BLaER1 treated with 17β-estradiol and CSF1 and Interleukin-3, amounts not matched to agents 10 nM and 100 nM (cell line): ENCODE results near the gene CRIM1.
"Not testable (repeated sequence)": the region's sequence is repeated elsewhere in the genome, so short reads cannot be mapped to it uniquely, and the experiment has no call there.

Experiments used
- H3K27ac ChIP-seq, 11 experiments: shearing (Covaris generic); formaldehyde crosslinking; 2 replicates each; pipeline ENCODE4 v1.8.1; 2022
- H3K27me3 ChIP-seq, 11 experiments: shearing (Covaris generic); formaldehyde crosslinking; 2 replicates each; pipeline ENCODE4 v1.8.1; 2022
- H3K36me3 ChIP-seq, 11 experiments: shearing (Covaris generic); formaldehyde crosslinking; 2 replicates each; pipeline ENCODE4 v1.8.1; 2022
- H3K4me1 ChIP-seq, 10 experiments: shearing (Covaris generic); formaldehyde crosslinking; 2 replicates each; pipeline ENCODE4 v1.8.1; 2022
- H3K4me2 ChIP-seq, 11 experiments: shearing (Covaris generic); formaldehyde crosslinking; 2 replicates each; pipeline ENCODE4 v1.8.1; 2022
- H3K4me3 ChIP-seq, 10 experiments: shearing (Covaris generic); formaldehyde crosslinking; 2 replicates each; pipeline ENCODE4 v1.8.1; 2022
- H3K9ac ChIP-seq, 11 experiments: shearing (Covaris generic); formaldehyde crosslinking; 2 replicates each; pipeline ENCODE4 v1.8.1; 2022
- H3K9me3 ChIP-seq, 11 experiments: shearing (Covaris generic); formaldehyde crosslinking; replicated peaks in 1 of 11; 2 replicates each; pipeline ENCODE4 v1.8.1; 2022
- H4K20me1 ChIP-seq, 11 experiments: shearing (Covaris generic); formaldehyde crosslinking; 2 replicates each; pipeline ENCODE4 v1.8.1; 2022
- Cebpa-rat ChIP-seq, 11 experiments: shearing (Covaris generic); IDR thresholded peaks; 2 replicates each; pipeline ENCODE4 v1.8.1; 2022

The CRIM1 gene

GRCh38 chr2:36357847-36358659 is 2.5 kb downstream of the CRIM1 start:
- Histone ChIP-seq H3K27me3 (peaks cover 0 to 9% (median 6%) of the 10 kb centered on the region in 11 experiments; a peak in 9 of 22 replicates), H3K4me2 (peak overlapping the region; percentile 76 to 100 (median 98)), H3K9me3 (no peaks in the 10 kb centered on the region), H3K4me3 (peak overlapping the region; percentile 71 to 93 (median 84)), H3K4me1 (peaks cover 29 to 54% (median 34%) of the 10 kb centered on the region in 10 experiments), H3K9ac (peak overlapping the region; percentile 78 to 93 (median 86); a peak in 20 of 22 replicates), H3K27ac (peak overlapping the region in 9 of 11 experiments; percentile 81 to 92 (median 87); a peak in 18 of 22 replicates), H4K20me1 (peaks cover 0 to 72% (median 52%) of the 10 kb centered on the region in 11 experiments; a peak in 19 of 22 replicates), H3K36me3 (no peaks in the 10 kb centered on the region; a peak in 1 of 22 replicates)
- TF ChIP-seq Cebpa-rat (IDR thresholded peaks at IDR 0.05), result no peak

GRCh38 chr2:36359067-36359466 is 3.5 kb downstream of the CRIM1 start:
- peaks cover 21 to 45% (median 25%) of the 10 kb centered on the region in 10 experiments for H3K4me1 ChIP-seq
- H3K9ac ChIP-seq, result peak overlapping the region in 3 of 11 experiments; percentile 82 to 91 (median 86); a peak in 3 of 22 replicates

GRCh38 chr2:36360063-36360462 is 4.5 kb downstream of the CRIM1 start:
- Histone ChIP-seq H4K20me1 (peaks cover 0 to 91% (median 64%) of the 10 kb centered on the region in 11 experiments; a peak in 19 of 22 replicates), H3K36me3 (no peaks in the 10 kb centered on the region; a peak in 1 of 22 replicates), H3K27me3 (peaks cover 0 to 3% (median 2%) of the 10 kb centered on the region in 11 experiments; a peak in 9 of 22 replicates), H3K9ac (no peak overlapping the region), H3K4me2 (peak overlapping the region in 1 of 11 experiments; percentile 98; a peak in 1 of 22 replicates), H3K9me3 (no peaks in the 10 kb centered on the region), H3K27ac (no peak overlapping the region), H3K4me1 (peaks cover 20 to 38% (median 23%) of the 10 kb centered on the region in 10 experiments), H3K4me3 (no peak overlapping the region)
- TF ChIP-seq Cebpa-rat (IDR thresholded peaks at IDR 0.05), result no peak

More at GRCh38 chr2:36359067-36359466, 3.5 kb downstream of the CRIM1 start:
- peak overlapping the region; percentile 76 to 100 (median 98); a peak in 21 of 22 replicates for H3K4me2 ChIP-seq
- no peak overlapping the region for H3K27ac ChIP-seq
- TF ChIP-seq Cebpa-rat (IDR thresholded peaks at IDR 0.05), result no peak
- no peaks in the 10 kb centered on the region for H3K9me3 ChIP-seq
- peak overlapping the region in 4 of 10 experiments; percentile 79 to 91 (median 86); a peak in 3 of 20 replicates for H3K4me3 ChIP-seq
- H3K36me3 ChIP-seq, result no peaks in the 10 kb centered on the region; a peak in 1 of 22 replicates
- peaks cover 0 to 9% (median 6%) of the 10 kb centered on the region in 11 experiments; a peak in 9 of 22 replicates for H3K27me3 ChIP-seq
- peaks cover 0 to 82% (median 63%) of the 10 kb centered on the region in 11 experiments; a peak in 19 of 22 replicates for H4K20me1 ChIP-seq

- no peaks in the 10 kb centered on the region; a peak in 1 of 22 replicates for H3K36me3 ChIP-seq
- H3K9ac ChIP-seq, result no peak overlapping the region
- TF ChIP-seq Cebpa-rat (IDR thresholded peaks at IDR 0.05), result no peak
- no peaks in the 10 kb centered on the region for H3K9me3 ChIP-seq
- H3K4me2 ChIP-seq, result peak overlapping the region in 3 of 11 experiments; percentile 1 to 34 (median 31); a peak in 4 of 22 replicates
- no peak overlapping the region for H3K27ac ChIP-seq
- H3K4me1 ChIP-seq, result peaks cover 19 to 36% (median 22%) of the 10 kb centered on the region in 10 experiments
- H3K27me3 ChIP-seq, result no peaks in the 10 kb centered on the region
- no peak overlapping the region for H3K4me3 ChIP-seq
- H4K20me1 ChIP-seq, result peaks cover 0 to 98% (median 68%) of the 10 kb centered on the region in 11 experiments; a peak in 19 of 22 replicates
These were observed 5.3 kb downstream of the CRIM1 start for GRCh38 chr2:36360834-36361233.

- H3K27ac ChIP-seq, result no peak overlapping the region
- peaks cover 19 to 36% (median 22%) of the 10 kb centered on the region in 10 experiments for H3K4me1 ChIP-seq
- H3K27me3 ChIP-seq, result no peaks in the 10 kb centered on the region
- H3K4me2 ChIP-seq, result no peak overlapping the region
- no peaks in the 10 kb centered on the region; a peak in 1 of 22 replicates for H3K36me3 ChIP-seq
- H3K4me3 ChIP-seq, result no peak overlapping the region
- H3K9me3 ChIP-seq, result no peaks in the 10 kb centered on the region
- no peak overlapping the region for H3K9ac ChIP-seq
- no peak for TF ChIP-seq Cebpa-rat (IDR thresholded peaks at IDR 0.05)
- H4K20me1 ChIP-seq, result peaks cover 0 to 98% (median 68%) of the 10 kb centered on the region in 11 experiments; a peak in 19 of 22 replicates
These were observed 5.8 kb downstream of the CRIM1 start for GRCh38 chr2:36361396-36361795.

- no peaks in the 10 kb centered on the region for H3K9me3 ChIP-seq
- H3K4me2 ChIP-seq, result no peak overlapping the region
- H3K36me3 ChIP-seq, result no peaks in the 10 kb centered on the region; a peak in 1 of 22 replicates
- H3K27ac ChIP-seq, result no peak overlapping the region
- H3K4me1 ChIP-seq, result peaks cover 19 to 36% (median 22%) of the 10 kb centered on the region in 10 experiments
- H3K4me3 ChIP-seq, result no peak overlapping the region
- no peak for TF ChIP-seq Cebpa-rat (IDR thresholded peaks at IDR 0.05)
- peaks cover 0 to 98% (median 70%) of the 10 kb centered on the region in 11 experiments; a peak in 19 of 22 replicates for H4K20me1 ChIP-seq
- H3K9ac ChIP-seq, result no peak overlapping the region
- no peaks in the 10 kb centered on the region for H3K27me3 ChIP-seq
These were observed 6.7 kb downstream of the CRIM1 start for GRCh38 chr2:36362291-36362690.

- H3K27ac ChIP-seq, H3K9ac ChIP-seq, H3K27me3 ChIP-seq, H3K36me3 ChIP-seq, H3K4me2 ChIP-seq, H3K9me3 ChIP-seq, H3K4me3 ChIP-seq: not testable (repeated sequence)
- Histone ChIP-seq H4K20me1 (peaks cover 0 to 98% (median 71%) of the 10 kb centered on the region in 11 experiments; a peak in 19 of 22 replicates), H3K4me1 (peaks cover 12 to 29% (median 17%) of the 10 kb centered on the region in 10 experiments)
These were observed 7.5 kb downstream of the CRIM1 start for GRCh38 chr2:36363085-36363484.

GRCh38 chr2:36366491-36367120 is 11.0 kb downstream of the CRIM1 start:
- H3K4me3 ChIP-seq, result no peak overlapping the region
- no peak overlapping the region for H3K27ac ChIP-seq

More at GRCh38 chr2:36366491-36367120, 11.0 kb downstream of the CRIM1 start:
- no peak overlapping the region for H3K4me2 ChIP-seq
- H3K4me1 ChIP-seq, result peaks cover 0 to 5% (median 0%) of the 10 kb centered on the region in 10 experiments; a peak in 4 of 20 replicates
- H3K9ac ChIP-seq, result no peak overlapping the region
- no peak for TF ChIP-seq Cebpa-rat (IDR thresholded peaks at IDR 0.05)
- H3K36me3 ChIP-seq, result peaks cover 0 to 18% (median 0%) of the 10 kb centered on the region in 11 experiments; a peak in 3 of 22 replicates
- no peaks in the 10 kb centered on the region for H3K27me3 ChIP-seq
- H3K9me3 ChIP-seq, result no peaks in the 10 kb centered on the region
- H4K20me1 ChIP-seq, result peaks cover 0 to 98% (median 46%) of the 10 kb centered on the region in 11 experiments; a peak in 17 of 22 replicates
